Measurements from ENCODE around the gene MARCHF9. TPM values are rescaled to one million over a fixed set of nuclear protein-coding genes. Genes with fewer than 3 reads are reported as not detected.

Gene MARCHF9
- total RNA-seq, 1 donor from 2014 or later, result 13.1 TPM

DNA sequence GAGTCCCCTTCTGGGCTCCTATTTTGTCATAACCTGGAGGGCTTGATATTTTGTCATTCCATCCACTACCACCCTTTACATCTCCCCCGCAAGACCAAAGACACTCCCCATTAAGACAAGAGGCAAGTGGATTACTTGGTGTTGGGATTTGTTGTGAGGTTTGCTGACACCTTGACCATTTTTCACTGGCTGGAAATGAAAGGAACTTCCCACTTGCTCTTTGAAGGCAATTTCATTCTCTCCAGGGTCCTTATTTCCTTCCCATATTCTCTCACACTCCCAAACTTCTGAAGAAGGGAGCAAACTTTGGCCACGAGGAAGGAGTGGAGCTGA lies 31.3 kb upstream of the MARCHF9 start:
- intact Hi-C loops (cut with DNase I), result no loop called here
- no peak for DNase-seq (ENCODE audit: low spot score)

DNA sequence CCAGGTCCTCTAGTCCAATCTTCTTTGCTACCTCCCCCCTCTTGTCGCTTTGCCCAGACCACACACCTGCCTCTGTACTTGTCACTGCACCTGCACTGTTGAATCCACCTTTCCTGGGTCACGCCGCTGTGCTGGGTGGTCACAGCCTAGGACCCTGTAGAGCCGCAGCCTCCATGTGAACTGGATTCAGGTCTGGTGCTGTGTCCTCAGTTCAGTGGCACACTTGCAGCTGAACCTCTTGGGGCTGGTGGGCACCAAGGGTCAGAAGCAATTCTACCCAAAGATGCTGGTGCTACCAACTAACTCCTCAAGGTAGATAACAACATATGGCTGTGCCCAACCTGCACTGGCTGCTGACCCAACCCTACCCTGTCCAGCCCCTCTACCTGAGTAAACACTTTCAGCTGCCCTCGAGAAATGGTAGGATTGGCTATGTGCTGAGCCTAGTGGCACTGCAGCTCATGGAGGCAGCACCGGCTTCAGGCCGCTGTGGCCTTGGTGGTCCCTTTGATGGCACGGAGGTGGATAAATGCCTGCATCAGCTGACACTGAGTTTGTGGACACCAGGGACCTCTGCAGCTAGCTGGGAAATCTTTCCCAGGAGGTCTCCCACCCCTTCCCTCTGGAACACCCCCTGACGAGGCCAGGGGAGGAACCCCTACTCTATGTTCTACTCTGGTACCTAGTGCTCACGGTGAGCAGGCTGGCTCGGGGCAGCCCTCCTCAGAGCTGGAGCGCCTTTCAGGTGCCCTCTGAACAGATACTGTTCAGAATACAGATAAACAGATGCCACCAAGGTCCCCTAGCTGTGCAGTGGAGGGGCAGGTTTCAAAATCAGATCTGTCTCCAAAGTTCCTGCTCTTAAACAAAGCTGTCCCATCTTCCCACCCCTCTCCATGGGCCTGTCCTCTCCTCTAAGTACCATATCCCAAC lies 30.6 kb upstream of the MARCHF9 start:
- no peak for DNase-seq (ENCODE audit: low spot score)
- intact Hi-C loops (cut with DNase I), result no loop called here

DNA sequence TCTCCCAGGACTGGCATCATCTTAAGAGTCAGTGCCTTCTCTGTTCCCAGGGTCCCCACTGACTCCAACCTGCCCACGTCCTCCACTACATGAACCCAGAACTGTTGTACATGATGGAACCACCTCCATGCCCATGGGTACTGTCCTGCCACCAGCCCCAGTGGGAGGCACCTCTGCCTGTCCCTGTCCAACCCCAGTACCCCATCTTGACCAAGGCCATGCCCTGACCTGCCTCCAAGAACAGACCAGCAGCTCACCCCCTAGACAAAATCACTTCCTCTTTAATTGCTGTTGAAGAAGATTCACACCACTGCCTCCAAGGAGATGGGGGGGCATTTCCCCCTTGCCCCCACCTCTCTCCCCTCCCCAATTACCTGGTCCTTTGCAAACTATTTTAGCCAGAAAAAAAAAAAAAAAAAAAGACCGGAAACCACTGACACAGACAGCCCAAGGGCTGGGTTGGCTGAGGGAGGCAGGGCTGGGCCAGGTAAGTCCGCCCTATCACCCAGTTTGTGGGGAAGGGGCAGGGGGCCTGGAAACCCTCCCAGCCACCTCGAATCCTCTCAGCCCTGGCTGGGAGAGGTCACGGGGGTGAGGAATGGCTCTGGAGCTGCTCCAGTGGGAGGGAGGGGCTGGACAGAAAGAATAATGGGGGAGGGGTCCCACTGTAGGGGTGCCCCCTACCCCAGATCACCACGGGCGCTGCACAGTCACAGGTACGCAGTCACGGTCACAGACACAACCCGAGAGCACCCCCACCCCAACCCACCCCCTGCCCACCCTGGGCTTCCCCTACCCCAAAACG lies 29.8 kb upstream of the MARCHF9 start:
- intact Hi-C loops (cut with DNase I), result no loop called here
- DNase-seq (ENCODE audit: low spot score), result no peak

DNA sequence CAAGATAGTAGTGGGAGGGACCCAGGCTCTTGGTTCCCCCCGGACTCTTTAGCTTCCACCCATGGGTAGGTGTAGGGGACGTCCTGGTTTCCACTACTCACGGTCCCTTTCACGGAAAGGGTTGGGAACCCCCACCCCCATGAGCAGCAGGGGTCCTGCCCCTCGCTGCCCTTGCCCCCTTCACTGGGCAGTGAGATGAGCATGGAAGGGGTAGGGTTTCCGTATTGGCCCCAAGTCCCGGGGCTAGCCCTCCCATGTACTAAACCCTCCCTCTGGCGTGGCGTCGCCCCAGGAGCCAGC lies 29.1 kb upstream of the MARCHF9 start:
- intact Hi-C loops (cut with DNase I), result no loop called here
- no peak for DNase-seq (ENCODE audit: low spot score)

DNA sequence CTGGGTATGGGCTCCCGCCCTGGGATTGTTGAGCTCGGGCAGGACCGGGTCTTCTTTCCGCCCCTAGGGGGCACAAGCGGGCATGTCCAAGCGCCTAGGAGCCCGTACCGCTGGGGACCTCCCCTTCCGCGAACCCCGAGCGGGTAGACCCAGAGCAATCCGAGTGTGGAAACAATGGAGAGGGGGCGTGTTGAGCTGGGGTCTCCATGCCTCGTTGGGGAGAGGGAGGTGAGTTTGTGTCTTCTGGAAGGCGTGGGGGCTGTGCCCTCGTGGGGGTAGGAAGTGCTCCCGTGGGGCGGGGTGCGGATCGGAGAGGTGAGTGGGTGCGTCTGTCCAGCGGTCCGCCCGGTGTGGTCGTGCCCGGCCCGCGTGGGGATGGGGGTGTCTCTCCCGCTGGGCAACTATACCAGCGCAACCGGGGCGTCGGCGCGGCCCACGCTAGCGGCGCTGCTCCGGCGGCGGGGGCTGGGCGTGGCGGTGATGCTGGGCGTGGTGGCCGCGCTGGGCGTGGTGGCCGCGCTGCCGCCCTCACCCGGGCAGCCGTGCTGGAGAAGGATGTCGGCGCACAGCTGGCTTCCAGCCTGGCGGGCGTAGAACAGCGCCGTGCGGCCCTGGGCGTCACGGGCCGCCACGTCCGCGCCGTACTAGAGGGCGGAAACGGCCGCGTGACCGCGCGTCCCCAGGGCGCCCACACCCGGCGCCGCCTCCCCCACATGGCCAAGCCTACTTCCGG lies 28.6 kb upstream of the MARCHF9 start:
- intact Hi-C loops (cut with DNase I), result no loop called here
- DNase-seq (ENCODE audit: low spot score), result no peak

DNA sequence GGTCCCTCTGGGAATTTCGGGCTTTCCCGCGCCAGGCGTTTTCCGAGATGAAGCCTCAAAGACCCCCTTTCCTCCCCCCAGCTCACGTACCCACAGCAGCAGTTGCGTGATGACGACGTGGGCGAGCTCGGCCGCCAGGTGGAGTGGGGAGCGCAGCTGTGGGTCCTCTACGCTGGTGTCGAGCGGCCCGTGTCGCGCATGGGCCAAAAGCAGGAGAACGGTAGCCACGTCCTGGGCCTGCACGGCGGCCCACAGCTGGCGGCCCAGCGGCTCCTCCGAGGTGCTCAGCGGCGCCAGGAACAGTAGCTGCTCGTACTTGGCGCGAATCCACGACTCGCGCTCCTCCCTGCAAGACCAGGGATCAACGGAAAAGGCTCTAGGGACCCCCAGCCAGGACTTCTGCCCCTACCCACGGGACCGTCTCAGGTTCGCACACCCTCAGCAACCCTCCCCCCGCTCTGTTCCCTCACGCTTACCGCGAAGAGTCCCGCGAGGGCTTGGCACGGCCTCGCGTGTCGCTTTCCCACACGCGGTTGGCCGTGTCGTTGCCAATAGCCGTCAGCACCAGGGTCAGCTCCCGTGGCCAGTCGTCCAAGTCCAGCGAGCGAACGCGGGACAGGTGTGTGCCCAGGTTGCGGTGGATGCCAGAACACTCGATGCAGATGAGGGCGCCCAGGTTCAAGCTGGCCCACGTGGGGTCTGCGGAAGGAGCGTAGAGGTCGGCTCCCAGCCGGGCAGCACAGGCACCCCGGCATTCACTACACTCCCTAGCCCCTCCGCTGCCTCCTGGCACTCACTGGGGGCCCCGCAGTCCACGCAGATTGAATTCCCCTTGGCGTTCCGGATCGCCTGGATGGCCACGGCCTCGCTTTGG lies 27.8 kb upstream of the MARCHF9 start:
- intact Hi-C loops (cut with DNase I), result no loop called here

DNA sequence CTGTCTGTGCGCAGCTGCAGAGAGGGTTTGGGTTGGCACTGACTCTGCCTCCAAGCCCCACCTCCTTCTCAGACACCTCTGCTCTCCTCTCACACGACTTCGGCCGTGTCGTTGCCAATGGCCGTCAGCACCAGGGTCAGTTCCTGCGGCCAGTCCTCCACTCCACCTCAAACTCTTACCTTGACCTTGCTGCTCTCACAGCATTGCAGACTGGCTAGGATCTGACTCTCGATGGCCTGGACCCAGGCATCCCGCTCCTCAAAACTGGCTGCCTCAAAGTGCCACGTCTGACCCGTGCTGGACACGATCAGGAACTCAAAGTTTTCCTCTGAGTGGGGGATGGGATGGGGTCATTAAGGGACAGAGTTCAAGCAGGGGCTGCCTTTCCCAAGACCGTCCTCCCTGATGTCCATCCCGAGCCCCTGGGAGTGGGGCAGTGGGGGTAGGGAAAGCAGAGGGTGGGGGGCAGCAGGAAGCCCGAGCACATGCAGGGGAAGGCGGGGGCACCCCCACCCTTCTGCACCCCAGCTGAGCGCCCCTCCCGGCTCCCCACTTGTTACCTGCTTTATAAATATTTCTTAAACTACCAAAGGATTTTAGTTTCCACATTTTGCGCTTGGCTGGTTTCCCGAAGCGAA lies 27.0 kb upstream of the MARCHF9 start:
- intact Hi-C loops (cut with DNase I), result no loop called here
- DNase-seq (ENCODE audit: low spot score), result no peak

More for the DNA sequence above, 27.8 kb upstream of the MARCHF9 start:
- DNase-seq (ENCODE audit: low spot score), result no peak

DNA sequence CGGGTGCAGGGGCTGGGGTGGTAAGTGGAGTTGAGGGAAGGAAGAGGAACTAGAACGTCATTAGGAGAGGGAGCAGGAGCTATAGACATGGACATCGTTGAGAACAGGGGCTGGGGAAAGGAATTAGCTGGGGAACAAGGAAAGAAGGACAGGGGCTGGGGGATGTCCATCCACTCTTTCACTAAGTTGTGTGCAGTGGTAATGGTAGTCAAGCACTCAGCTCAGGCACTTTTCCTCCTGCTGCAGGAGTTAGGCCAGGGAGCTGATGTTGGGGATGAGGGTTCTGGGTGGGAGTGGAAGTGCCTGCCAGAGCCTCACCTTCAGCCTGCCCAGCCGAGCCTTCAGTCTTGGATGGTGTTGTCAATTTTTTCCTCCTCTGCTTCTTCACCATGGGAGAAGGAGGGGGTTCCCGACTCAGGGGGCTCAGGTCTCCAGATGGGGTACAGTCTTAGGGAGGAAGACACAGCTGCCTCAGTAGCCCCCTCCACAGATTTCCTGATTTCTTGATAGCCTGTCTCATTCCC lies 25.5 kb upstream of the MARCHF9 start:
- DNase-seq (ENCODE audit: low spot score), result no peak
- intact Hi-C loops (cut with DNase I), result no loop called here

DNA sequence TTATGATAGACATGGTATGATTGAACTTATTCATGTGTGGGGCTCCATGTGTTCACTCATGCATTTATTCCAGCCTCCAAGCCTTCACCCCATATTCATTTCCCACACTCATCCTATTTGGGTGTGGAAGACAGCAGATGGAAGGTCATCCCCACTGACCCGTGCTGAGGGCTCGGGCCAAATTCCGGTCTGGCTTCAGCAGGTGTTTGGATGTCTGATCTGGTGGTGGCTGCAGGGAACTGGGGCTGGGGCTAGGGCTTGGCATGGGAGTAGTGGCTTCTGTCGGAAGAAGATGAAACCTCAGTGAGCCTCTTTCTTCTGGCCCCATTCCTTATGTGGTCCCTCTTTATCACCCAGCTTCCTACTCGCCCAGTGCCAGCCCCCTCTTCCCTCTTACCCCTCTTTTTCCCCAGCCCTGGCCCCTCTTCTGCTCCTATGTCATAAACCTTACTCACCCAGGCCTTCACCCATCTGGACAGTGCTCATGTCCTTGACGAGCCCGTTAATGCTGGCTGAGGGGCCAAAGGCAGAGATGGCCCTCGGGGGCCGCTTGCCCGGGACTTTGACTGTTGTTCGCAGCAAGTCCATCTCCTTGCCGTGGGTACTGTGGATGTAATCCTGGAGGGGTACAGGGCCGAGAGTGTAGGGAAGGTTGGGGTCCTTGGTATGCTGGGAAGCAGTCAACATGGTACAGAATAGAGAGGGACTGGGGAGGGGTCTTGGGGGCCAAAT lies 24.4 kb upstream of the MARCHF9 start:
- DNase-seq (ENCODE audit: low spot score), result no peak
- intact Hi-C loops (cut with DNase I), result no loop called here

DNA sequence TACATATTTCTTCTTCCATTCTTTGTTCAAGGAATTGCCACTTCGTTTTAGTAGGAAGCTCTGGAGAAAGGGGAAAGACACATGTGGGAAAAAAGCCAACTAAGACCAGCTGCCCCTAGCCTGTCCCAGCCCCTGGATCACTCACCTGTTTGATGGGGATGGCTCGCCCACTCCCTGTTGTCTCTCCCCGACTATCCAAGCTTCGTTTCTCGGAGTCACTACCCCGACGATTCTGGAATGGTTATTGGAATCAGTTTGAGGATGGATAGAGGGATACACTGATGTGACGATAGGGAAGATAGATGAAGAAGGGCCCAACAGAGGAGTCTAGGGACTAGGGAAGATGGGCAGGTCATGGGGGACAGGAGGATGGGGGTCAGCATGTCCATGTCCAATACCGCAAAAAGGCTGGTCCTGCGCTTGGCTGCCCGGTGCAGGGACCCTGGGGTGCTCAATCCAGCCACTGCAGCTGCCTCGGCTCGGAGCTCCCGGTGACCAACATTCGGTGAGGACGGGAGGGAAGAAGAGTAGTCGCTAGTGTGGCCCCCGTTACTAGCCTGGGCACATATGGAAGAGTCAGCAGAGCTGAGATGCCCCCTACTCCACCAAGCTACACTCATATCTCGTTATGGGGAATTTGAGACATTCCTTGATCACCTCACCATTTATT lies 23.4 kb upstream of the MARCHF9 start:
- no peak for DNase-seq (ENCODE audit: low spot score)
- intact Hi-C loops (cut with DNase I), result no loop called here

DNA sequence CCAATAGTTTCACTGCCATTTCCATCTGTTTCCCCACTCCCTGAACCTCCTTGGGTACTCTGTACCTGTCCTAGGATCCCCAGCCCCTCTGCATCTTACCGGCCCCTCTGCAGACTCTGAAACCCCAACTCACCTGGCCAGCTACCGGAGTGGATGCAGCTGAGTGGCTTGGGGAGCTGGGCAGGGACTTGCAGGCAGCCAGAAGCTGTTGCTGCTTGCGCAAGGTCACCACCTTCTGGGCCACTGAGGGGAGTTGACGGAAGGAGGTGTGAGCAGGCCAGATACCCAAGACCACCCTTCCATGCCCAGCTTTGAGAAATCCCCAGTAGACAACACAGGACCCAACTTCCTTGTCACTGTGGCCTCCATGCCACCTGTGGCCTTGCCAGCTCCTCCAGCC lies 22.6 kb upstream of the MARCHF9 start:
- intact Hi-C loops (cut with DNase I), result no loop called here
- DNase-seq (ENCODE audit: low spot score), result no peak

DNA sequence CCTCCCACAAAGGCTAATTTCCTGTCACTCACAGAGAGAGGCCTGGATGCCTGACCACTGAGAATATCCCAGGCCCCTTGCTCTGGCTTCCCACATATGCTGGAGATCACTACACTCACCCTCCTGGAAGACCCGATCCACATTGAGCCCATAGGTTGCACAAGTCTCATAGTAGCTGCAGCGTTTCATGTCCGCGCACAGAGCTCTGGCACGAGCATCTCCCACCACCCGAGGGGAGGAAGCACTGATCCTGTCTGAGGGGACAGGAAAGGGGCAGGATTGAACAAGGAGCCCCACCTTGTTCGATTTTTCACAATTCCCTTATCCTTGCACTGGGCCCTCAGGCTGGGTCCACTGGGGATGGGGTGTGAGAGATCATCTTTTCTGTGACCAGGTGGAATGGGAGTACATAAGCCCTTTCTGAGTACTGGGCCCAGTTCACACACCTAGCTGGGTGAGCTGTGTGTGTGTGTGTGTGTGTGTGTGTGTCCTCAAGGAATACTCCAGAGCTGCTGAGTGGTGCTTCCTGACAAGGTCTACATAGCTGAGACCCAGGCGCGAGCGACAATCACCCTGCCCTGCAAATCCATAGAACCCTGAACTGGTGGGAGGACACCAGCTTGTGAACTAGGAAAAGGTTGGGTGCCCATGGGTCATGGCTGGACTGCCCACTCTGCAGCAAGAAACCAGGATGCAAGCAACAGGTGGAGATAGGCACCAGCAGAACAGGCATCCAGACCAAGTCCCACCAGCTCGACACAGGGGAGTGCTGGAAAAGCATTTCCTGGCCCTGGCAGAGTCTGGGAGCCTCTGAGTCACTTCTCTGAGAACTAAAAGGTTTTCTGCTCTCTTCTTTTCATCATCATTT lies 21.9 kb upstream of the MARCHF9 start:
- intact Hi-C loops (cut with DNase I), result no loop called here
- no peak for DNase-seq (ENCODE audit: low spot score)

DNA sequence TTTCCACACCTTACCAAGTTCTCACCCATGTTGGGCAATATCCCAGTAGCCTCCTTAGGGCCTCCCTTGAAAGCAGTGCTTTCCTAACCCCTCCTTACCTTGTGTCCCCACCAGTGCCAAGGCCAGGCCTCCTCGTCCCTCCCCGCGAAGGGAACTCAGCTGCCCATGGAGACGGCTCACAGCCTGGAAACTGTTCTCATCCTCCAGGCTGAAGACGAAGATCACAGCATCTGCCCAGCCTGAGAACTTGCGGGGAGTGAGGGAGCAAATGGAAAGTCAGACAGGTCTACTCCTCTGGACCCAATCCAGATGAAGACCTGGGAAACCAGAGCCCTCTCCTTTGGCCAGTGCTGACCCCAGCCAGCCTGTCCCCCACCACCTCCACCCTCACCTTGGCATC lies 21.0 kb upstream of the MARCHF9 start:
- DNase-seq (ENCODE audit: low spot score), result no peak
- intact Hi-C loops (cut with DNase I), result no loop called here

DNA sequence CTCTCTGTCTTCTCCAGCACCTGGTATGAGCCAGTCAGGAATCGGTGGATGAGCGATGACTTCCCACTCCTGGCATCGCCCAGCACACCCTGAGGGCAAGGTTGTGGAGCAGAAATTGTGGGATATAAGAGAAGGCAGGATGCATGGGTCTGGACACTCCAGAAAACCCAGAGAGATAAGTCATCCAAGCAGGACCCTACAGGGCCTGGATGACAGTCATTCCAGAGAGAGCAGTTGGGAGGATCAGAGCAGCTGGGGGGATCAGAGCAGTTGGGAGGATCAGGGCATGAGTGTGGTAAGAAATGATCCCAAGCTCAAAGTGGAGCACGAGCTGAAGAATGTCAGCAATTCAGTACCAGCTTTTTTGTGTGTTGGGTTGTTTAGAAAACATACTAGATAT lies 20.3 kb upstream of the MARCHF9 start:
- DNase-seq (ENCODE audit: low spot score), result no peak
- intact Hi-C loops (cut with DNase I), result no loop called here

DNA sequence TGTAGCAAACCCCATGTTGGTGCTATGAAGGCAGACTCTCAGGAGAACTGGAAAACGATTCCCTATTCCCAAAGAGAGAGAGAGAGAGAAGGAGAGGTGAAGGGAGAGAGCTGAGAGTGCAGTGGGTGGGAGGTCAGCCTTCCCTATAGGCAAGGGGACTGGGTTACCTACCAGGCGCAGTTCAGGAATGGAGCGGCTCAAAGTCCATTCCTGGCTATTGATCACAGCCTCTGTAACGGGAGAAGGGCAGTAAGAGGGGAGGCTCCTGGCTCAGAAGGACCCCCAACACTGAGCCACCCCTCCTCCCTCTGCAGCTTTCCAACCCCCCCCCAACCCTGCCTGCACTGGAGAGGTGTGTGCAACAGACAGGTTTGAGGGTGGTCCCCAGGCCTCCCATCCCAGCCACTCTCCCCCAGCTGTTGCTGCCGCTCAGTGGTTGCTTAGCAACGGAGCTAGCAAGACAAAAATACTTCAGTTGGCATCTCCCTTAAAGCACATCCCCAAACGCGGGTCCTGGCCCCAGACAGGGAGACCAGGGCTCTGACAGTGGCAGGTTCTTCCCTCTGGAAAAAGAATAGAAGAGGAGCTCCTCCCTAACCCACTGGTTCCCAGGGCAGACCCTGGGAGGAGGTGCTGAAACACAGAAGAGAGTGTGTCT lies 19.6 kb upstream of the MARCHF9 start:
- no peak for DNase-seq (ENCODE audit: low spot score)
- intact Hi-C loops (cut with DNase I), result no loop called here
